PFSK-1 (cell line): Measurements from ENCODE around the gene STAG1.

Experiments
- FOXP2 ChIP-seq: optimal IDR thresholded peaks from 2 replicates; pipeline ENCODE3; 2011; ENCODE audit warnings: borderline replicate concordance, control low read depth, inconsistent platforms; ENCODE audit not compliant: insufficient read depth; ENCODE audit errors: extremely low read length, extremely low read depth
- POLR2AphosphoS5 ChIP-seq: IDR thresholded peaks from 2 replicates; pipeline ENCODE4 v1.6.1; 2012; ENCODE audit warnings: low read depth, mild to moderate bottlenecking, control low read depth, low read length, moderate library complexity
- REST ChIP-seq, 2 experiments: IDR thresholded peaks; 2 replicates each; pipeline versions ENCODE4 v1.6.1 to v1.8.0; 2011 to 2012; ENCODE audit warnings: low read depth in 2 of 2, low read length in 2 of 2, control low read depth in 1 of 2, inconsistent platforms in 1 of 2, mild to moderate bottlenecking in 1 of 2, moderate library complexity in 1 of 2; ENCODE audit not compliant: insufficient read depth in 1 of 2
- SIN3A ChIP-seq: IDR thresholded peaks from 2 replicates; pipeline ENCODE4 v1.6.1; 2012; ENCODE audit warnings: mild to moderate bottlenecking, low read length, moderate library complexity, borderline replicate concordance; ENCODE audit not compliant: insufficient read depth
- TAF1 ChIP-seq: IDR thresholded peaks from 2 replicates; pipeline ENCODE4 v1.6.1; 2012; ENCODE audit warnings: low read length, control low read depth, borderline replicate concordance; ENCODE audit not compliant: insufficient read depth

STAG1 gene

GRCh38 chr3:136750897-136751315, 1.3 kb downstream of the STAG1 start:
- TF ChIP-seq REST (IDR thresholded peaks at IDR 0.05; ENCODE audit: insufficient read depth in 1 of 2, low read depth in 2 of 2, low read length in 2 of 2), result no peak

DNA sequence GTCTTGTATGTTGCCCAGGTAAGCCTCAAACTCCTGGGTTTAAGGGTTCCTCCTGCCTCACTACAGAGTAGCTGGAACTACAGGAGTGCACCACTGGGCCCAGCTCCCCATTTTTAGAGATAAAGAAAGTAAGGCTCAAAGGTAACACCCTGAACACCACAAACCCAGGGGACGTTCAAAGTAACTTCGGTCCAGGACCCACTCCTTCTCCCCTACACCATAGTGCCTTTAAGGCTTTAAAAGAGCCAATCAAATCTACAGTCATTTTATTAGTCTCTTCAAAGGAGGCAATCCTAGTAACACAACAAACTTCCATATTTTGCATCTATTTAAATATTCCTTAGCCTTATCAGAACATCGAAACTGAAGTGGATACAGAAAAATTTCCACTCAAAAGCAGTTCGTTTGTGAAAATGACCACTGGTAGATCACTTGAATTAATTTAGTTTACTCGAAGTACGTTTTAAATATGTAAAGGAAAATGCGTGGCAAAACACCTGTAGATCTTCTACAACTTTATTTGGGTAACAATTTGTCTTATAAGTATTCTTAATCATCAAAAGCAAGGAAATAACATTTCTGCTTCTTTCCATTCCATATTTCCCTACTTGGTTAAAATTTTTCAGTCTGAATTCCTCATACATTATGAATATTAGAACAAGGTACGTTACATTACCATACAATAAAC, 1.8 kb downstream of the STAG1 start:
- TF ChIP-seq SIN3A, result no peak

GRCh38 chr3:136749091-136749490, 3.1 kb downstream of the STAG1 start:
- no peak for TF ChIP-seq FOXP2
- no peak for TF ChIP-seq REST (IDR thresholded peaks at IDR 0.05; ENCODE audit: insufficient read depth in 1 of 2, low read depth in 2 of 2, low read length in 2 of 2)
- no peak for TF ChIP-seq POLR2AphosphoS5
- no peak for TF ChIP-seq TAF1
- no peak for TF ChIP-seq SIN3A

DNA sequence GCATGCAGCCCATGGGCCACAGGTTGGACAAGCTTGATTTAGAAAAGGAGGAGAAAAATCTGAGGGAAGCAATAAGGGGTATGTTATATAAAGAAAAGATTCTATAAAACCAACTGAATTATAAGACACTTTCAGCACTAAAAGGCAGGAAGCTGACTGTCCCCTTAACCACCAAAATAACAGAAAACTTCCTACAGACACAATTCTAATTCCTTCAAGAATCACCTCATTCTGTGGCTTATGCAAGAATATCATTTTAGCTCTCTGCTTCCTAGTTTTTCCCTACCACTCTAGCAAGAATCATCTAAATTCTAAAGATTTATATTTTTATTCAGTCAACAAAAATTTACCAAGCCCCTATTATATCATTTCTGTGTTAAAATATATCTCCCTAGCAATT, 6.3 kb downstream of the STAG1 start:
- TF ChIP-seq FOXP2 (no peak), TAF1 (no peak), SIN3A (no peak), POLR2AphosphoS5 (no peak), REST (IDR thresholded peaks at IDR 0.05; ENCODE audit: insufficient read depth in 1 of 2, low read depth in 2 of 2, low read length in 2 of 2) (no peak)

DNA sequence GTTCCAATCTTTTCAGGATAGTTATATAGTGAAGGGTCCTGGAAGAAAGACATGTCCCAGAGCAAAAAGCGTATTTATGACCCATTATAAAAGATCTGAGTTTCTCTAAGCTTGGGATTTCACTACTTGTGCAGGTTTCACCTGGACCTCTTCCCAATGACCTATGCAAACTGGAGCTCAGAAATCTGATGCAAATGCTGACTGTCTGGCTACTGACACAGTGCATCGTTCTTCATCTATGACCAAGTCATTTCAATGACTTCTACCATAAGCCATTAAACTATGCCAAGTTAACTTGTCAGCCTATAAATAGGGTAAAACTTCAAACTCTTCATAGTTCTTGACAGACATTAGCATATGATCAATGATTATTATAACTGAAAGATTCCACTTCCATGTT, 11.1 kb downstream of the STAG1 start:
- no peak for TF ChIP-seq REST (IDR thresholded peaks at IDR 0.05; ENCODE audit: insufficient read depth in 1 of 2, low read depth in 2 of 2, low read length in 2 of 2)
- no peak for TF ChIP-seq TAF1
- no peak for TF ChIP-seq FOXP2
- TF ChIP-seq POLR2AphosphoS5, result no peak
- no peak for TF ChIP-seq SIN3A
